HEK293 (cell line): ENCODE results near the gene P2RY2.
"Not testable (repeated sequence)": the region's sequence is repeated elsewhere in the genome, so short reads cannot be mapped to it uniquely, and the experiment has no call there.

Experiments
- CTCF ChIA-PET: fragments of 350-600 bp; formaldehyde crosslinking; extraction: SDS; loops from one replicate; lab custom pipeline; 2021; ENCODE audit warnings: antibody characterized with exemption; lab: Yijun Ruan, JAX
- POLR2A ChIA-PET: fragments of 300-600 bp; formaldehyde crosslinking; extraction: SDS; loops from one replicate; lab custom pipeline; 2020; ENCODE audit warnings: antibody characterized with exemption, inconsistent platforms; lab: Yijun Ruan, JAX
- H3K27ac ChIP-seq: fragments of 200-500 bp; sonication (Bioruptor generic); 2 replicates; pipeline ENCODE4 v1.5.1; 2014; ENCODE audit warnings: low read depth, low read length, control low read depth, inconsistent platforms; ENCODE audit errors: extremely low read depth
- H3K36me3 ChIP-seq, 2 experiments: fragments of 200-500 bp in 1 of 2; sonication (Bioruptor generic) in 1 of 2; 1 replicate in 1 of 2; 2 replicates in 1 of 2; pipeline ENCODE4 v1.5.1; 2014 to 2017; ENCODE audit warnings: inconsistent platforms in 2 of 2, low read length in 2 of 2; ENCODE audit not compliant: control insufficient read depth in 2 of 2, insufficient read depth in 1 of 2
- H3K4me1 ChIP-seq: fragments of 200-500 bp; sonication (Bioruptor generic); 2 replicates; pipeline ENCODE4 v1.5.1; 2014; ENCODE audit warnings: mild to moderate bottlenecking, low read length, inconsistent platforms; ENCODE audit not compliant: control insufficient read depth, insufficient read depth
- H3K4me3 ChIP-seq: 2 replicates; pipeline ENCODE4 v1.5.1; 2011; ENCODE audit warnings: low read depth, mild to moderate bottlenecking, control low read depth, low read length, moderate library complexity
- H3K9me3 ChIP-seq: fragments of 200-500 bp; sonication (Bioruptor generic); 2 replicates; pipeline ENCODE4 v1.5.1; 2014; ENCODE audit warnings: low read depth, low read length, inconsistent platforms; ENCODE audit not compliant: control insufficient read depth, insufficient read depth
- BCL11A ChIP-seq: fragments of 450-650 bp; formaldehyde crosslinking; IDR thresholded peaks from 2 replicates; pipeline ENCODE4 v1.5.1; 2016; ENCODE audit warnings: low read depth, missing biosample characterization, missing genetic modification characterization
- EGR2 ChIP-seq: fragments of 450-650 bp; formaldehyde crosslinking; IDR thresholded peaks from 2 replicates; pipeline ENCODE4 v1.5.1; 2016; ENCODE audit warnings: low read depth, missing biosample characterization, missing genetic modification characterization
- KLF1 ChIP-seq: fragments of 450-650 bp; formaldehyde crosslinking; IDR thresholded peaks from 2 replicates; pipeline ENCODE4 v1.5.1; 2016; ENCODE audit warnings: missing biosample characterization, missing genetic modification characterization
- KLF10 ChIP-seq: fragments of 450-650 bp; IDR thresholded peaks from 2 replicates; pipeline ENCODE4 v1.5.1; 2018; ENCODE audit warnings: missing biosample characterization, mild to moderate bottlenecking, missing genetic modification characterization
- TSHZ1 ChIP-seq: fragments of 450-650 bp; formaldehyde crosslinking; IDR thresholded peaks from 2 replicates; pipeline ENCODE4 v1.5.1; 2016; ENCODE audit warnings: missing biosample characterization, missing genetic modification characterization, borderline replicate concordance
- YY2 ChIP-seq: fragments of 450-650 bp; formaldehyde crosslinking; IDR thresholded peaks from 2 replicates; pipeline ENCODE4 v1.5.1; 2016; ENCODE audit warnings: missing biosample characterization, missing genetic modification characterization
- ZNF18 ChIP-seq: fragments of 450-650 bp; formaldehyde crosslinking; IDR thresholded peaks from 2 replicates; pipeline ENCODE4 v1.5.1; 2016; ENCODE audit warnings: missing biosample characterization, missing genetic modification characterization
- ZNF214 ChIP-seq: fragments of 450-650 bp; formaldehyde crosslinking; IDR thresholded peaks from 2 replicates; pipeline ENCODE4 v1.5.1; 2017; ENCODE audit warnings: missing biosample characterization, mild to moderate bottlenecking, missing genetic modification characterization, borderline replicate concordance
- ZNF248 ChIP-seq: fragments of 450-650 bp; formaldehyde crosslinking; IDR thresholded peaks from 2 replicates; pipeline ENCODE4 v1.5.1; 2017; ENCODE audit warnings: missing biosample characterization, missing genetic modification characterization
- ZNF529 ChIP-seq: fragments of 450-650 bp; formaldehyde crosslinking; IDR thresholded peaks from 2 replicates; pipeline ENCODE4 v1.5.1; 2017; ENCODE audit warnings: missing genetic modification characterization, missing biosample characterization; ENCODE audit not compliant: insufficient replicate concordance
- ZNF580 ChIP-seq: fragments of 450-650 bp; formaldehyde crosslinking; IDR thresholded peaks from 2 replicates; pipeline ENCODE4 v1.5.1; 2016; ENCODE audit warnings: missing biosample characterization, missing genetic modification characterization
- ZNF585B ChIP-seq: fragments of 450-650 bp; formaldehyde crosslinking; IDR thresholded peaks from 2 replicates; pipeline ENCODE4 v1.5.1; 2016; ENCODE audit warnings: missing biosample characterization, missing genetic modification characterization
- ZNF654 ChIP-seq: fragments of 450-650 bp; formaldehyde crosslinking; IDR thresholded peaks from 2 replicates; pipeline ENCODE4 v1.5.1; 2016; ENCODE audit warnings: low read depth, missing biosample characterization, missing genetic modification characterization
- ZNF776 ChIP-seq: fragments of 450-650 bp; formaldehyde crosslinking; IDR thresholded peaks from 2 replicates; pipeline ENCODE4 v1.5.0; 2017; ENCODE audit warnings: missing biosample characterization, missing genetic modification characterization, borderline replicate concordance
- ZNF837 ChIP-seq: fragments of 450-650 bp; formaldehyde crosslinking; IDR thresholded peaks from 2 replicates; pipeline ENCODE4 v1.5.1; 2016; ENCODE audit warnings: missing biosample characterization, missing genetic modification characterization

The P2RY2 gene

DNA sequence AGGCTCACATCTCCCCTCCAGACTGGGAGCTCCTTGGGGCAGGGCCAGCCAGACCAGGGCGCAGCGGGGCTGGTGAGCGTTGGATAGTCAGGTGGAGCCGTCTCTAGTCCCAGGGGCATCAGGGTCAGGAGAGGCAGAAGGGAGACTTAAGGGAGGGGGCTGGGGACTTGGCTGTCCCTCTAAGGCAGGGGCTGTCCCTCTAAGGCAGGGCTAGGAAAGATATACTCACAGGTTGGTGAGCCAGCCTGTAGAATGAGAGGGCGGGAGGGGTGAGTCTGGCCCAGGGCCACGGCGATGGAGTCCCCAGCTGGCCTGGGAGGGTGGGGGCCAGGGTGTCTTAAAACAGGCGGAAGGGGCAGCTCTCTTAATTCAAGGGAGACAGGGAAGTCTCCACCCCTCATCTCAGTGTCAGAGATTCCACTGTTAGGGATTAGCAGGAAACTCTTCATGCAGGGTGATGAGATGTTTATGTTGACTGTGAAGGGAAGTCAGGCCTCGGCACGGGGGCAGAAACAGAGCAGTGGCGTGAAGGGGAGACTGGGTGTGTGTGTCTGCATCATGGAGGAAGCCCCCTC is 11.3 kb downstream of the P2RY2 start:
- POLR2A ChIA-PET: no interaction called here
- Histone ChIP-seq H3K9me3 (no peaks in the 10 kb centered on the region), H3K4me3 (no peak overlapping the region)
- CTCF ChIA-PET: no interaction called here
- TF ChIP-seq KLF1 (tag by site-specific recombination) (0 out of 2 replicates have a peak, but pooled peaks have one; percentile 21), KLF10 (no peak), ZNF18 (tag by site-specific recombination) (no peak), ZNF585B (no peak), BCL11A (tag by site-specific recombination) (no peak), YY2 (tag by site-specific recombination) (no peak), ZNF248 (no peak)
- TF ChIP-seq, all 188 proteins: peak for 1
- Histone ChIP-seq H3K27ac (no peak overlapping the region), H3K4me1 (no peaks in the 10 kb centered on the region), H3K36me3 (no peaks in the 10 kb centered on the region)

GRCh38 chr11:73229896-73230875 is 12.1 kb downstream of the P2RY2 start:
- Histone ChIP-seq H3K4me1 (no peaks in the 10 kb centered on the region), H3K4me3 (no peak overlapping the region), H3K9me3 (no peaks in the 10 kb centered on the region), H3K36me3 (no peaks in the 10 kb centered on the region), H3K27ac (no peak overlapping the region)
- POLR2A ChIA-PET: no interaction called here
- CTCF ChIA-PET: interaction anchor here (0.6 kb wide), 1 partner anchor 11 kb away, joined by 4 read pairs; no protein-coding TSS in a partner anchor
- TF ChIP-seq ZNF837 (tag by site-specific recombination): no peak
- TF ChIP-seq ZNF529 (tag by site-specific recombination): no peak
- TF ChIP-seq ZNF580: no peak
- TF ChIP-seq YY2 (tag by site-specific recombination): no peak
- no peak for TF ChIP-seq ZNF214 (tag by site-specific recombination)
- TF ChIP-seq TSHZ1 (tag by site-specific recombination): no peak
- no peak for TF ChIP-seq ZNF776
- TF ChIP-seq ZNF654: no peak
- no peak for TF ChIP-seq KLF1 (tag by site-specific recombination)

DNA sequence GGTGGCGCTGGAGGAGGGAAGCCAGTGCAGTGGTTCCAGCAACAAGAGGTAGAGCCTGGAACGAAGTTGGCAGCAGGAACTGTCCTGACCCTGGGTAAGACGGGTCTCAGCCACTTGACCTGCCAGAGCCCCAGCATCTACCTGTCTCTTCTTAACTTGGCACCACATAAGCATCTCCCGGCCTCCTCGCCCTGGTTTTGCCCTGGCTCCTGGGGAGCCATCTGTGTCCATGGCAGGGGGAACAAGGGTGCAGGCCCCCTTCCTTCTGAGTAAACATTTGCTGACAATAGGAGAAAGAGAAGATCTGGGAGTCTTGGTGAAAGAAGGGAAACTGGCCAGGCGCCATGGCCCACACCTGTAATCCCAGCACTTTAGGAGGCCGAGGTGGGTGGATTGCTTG is 12.8 kb downstream of the P2RY2 start:
- Histone ChIP-seq H3K27ac (no peak overlapping the region), H3K9me3 (no peaks in the 10 kb centered on the region), H3K4me1 (no peaks in the 10 kb centered on the region), H3K36me3 (no peaks in the 10 kb centered on the region)
- ChIA-PET CTCF (no interaction called here), POLR2A (no interaction called here)
- TF ChIP-seq ZNF580 (no peak), EGR2 (tag by site-specific recombination) (0 out of 2 replicates have a peak, but pooled peaks have one; percentile 17)
- TF ChIP-seq, all 188 proteins: peak for 1
- no peak overlapping the region for H3K4me3 ChIP-seq

DNA sequence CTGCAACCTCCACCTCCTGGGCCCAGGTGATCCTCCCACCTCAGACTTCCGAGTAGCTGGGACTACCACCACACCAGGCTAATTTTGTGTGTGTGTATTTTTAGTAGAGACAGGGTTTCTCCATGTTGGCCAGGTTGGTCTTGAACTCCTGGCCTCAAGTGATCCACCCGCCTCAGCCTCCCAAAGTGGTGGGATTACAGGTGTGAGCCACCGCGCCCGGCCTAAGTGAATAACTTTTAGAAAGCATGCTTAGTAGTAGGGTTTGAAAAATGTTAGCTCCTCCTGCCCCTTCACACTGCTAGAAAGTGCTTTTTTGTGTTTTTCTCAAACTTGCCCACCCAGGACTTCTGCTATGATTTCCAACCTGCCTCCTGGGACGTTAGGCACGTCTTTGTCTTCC is 14.4 kb downstream of the P2RY2 start:
- CTCF ChIA-PET: interaction anchor here (1.1 to 2.1 kb wide), 3 partner anchors 48 to 103 kb away, joined by 5 to 7 read pairs (median 6); no protein-coding TSS in a partner anchor
- H3K4me1 ChIP-seq, H3K9me3 ChIP-seq, H3K36me3 ChIP-seq, POLR2A ChIA-PET, H3K27ac ChIP-seq, H3K4me3 ChIP-seq: not testable (repeated sequence)
